Mammary epithelial cell (primary cell): ENCODE results near the gene CPXM2.

Source experiments
- EZH2 ChIP-seq: IDR thresholded peaks from 2 replicates; pipeline ENCODE4 v1.6.1; 2012; ENCODE audit warnings: low read length, inconsistent platforms, borderline replicate concordance
- TF ChIP-seq, protein P1 (sequence below), 2 donors: IDR thresholded peaks in 1 of 2; conservative IDR thresholded peaks in 1 of 2; 2 replicates each; pipeline ENCODE4 v1.5.1; 2011 to 2012; ENCODE audit warnings: inconsistent platforms in 2 of 2, low read length in 2 of 2, mild to moderate bottlenecking in 2 of 2, control low read depth in 1 of 2, low read depth in 1 of 2; ENCODE audit not compliant: insufficient read depth in 1 of 2; ENCODE audit errors: extremely low read depth in 1 of 2

DNA sequence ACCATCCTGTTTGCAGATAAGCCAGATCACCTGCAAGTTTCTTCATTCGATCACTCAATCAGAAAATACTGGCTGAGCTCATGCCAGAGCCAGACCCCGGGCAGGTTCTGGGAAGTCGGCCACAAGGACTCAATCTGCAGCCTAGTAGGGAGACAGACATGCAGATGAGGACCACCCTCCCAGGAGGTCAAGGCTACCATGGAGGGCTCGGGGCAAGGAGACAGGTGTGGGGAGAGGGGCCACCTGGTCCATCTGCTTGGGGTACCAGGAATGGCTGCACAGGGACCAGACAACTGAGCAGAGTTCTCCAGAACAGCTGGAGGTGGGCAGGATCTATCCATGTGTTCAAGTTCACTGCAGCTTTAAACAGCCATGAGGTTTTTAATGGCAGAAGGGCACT lies 16.8 kb upstream of the CPXM2 start:
- TF ChIP-seq, protein P1, sequence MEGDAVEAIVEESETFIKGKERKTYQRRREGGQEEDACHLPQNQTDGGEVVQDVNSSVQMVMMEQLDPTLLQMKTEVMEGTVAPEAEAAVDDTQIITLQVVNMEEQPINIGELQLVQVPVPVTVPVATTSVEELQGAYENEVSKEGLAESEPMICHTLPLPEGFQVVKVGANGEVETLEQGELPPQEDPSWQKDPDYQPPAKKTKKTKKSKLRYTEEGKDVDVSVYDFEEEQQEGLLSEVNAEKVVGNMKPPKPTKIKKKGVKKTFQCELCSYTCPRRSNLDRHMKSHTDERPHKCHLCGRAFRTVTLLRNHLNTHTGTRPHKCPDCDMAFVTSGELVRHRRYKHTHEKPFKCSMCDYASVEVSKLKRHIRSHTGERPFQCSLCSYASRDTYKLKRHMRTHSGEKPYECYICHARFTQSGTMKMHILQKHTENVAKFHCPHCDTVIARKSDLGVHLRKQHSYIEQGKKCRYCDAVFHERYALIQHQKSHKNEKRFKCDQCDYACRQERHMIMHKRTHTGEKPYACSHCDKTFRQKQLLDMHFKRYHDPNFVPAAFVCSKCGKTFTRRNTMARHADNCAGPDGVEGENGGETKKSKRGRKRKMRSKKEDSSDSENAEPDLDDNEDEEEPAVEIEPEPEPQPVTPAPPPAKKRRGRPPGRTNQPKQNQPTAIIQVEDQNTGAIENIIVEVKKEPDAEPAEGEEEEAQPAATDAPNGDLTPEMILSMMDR (conservative IDR thresholded peaks at IDR 0.05 in 1 of 2, IDR thresholded peaks at IDR 0.05 in 1 of 2; ENCODE audit: extremely low read depth in 1 of 2, insufficient read depth in 1 of 2, low read depth in 1 of 2, low read length in 2 of 2), result no peak
- TF ChIP-seq EZH2, result no peak
